Activated CD4-positive, alpha-beta T cell treated with anti-CD3 and anti-CD28 coated beads, Interleukin-2, amount 10 ng/mL, durations not matched to agents 7 days and 5 days (primary cell): ENCODE measurements around the gene BOD1L2. TPM values are rescaled to one million over a fixed set of nuclear protein-coding genes. Genes with fewer than 3 reads are reported as not detected.

Source experiments
- CTCF ChIA-PET: fragments of 350-600 bp; sonication (Branson Sonifier 250); formaldehyde crosslinking; loops from one replicate; lab custom pipeline; 2021; ENCODE audit warnings: antibody characterized with exemption; lab: Charles Lee
- POLR2A ChIA-PET: fragments of 350-600 bp; sonication (Branson Sonifier 250); formaldehyde crosslinking; loops from one replicate; lab custom pipeline; 2021; ENCODE audit warnings: antibody characterized with exemption; lab: Charles Lee
- DNase-seq: peaks from one replicate; pipeline ENCODE4 v3.0.0-alpha.2; 2020
- H3K27ac Mint-ChIP-seq: one replicate; pipeline ENCODE4 v1.8.0; 2021; ENCODE audit warnings: mild to moderate bottlenecking, moderate library complexity, mixed read lengths
- H3K27me3 Mint-ChIP-seq: one replicate; pipeline ENCODE4 v1.8.0; 2021; ENCODE audit warnings: mixed read lengths
- H3K36me3 Mint-ChIP-seq: one replicate; pipeline ENCODE4 v1.8.0; 2021; ENCODE audit warnings: low read depth, mixed read lengths
- H3K4me1 Mint-ChIP-seq: one replicate; pipeline ENCODE4 v1.8.0; 2021; ENCODE audit warnings: mixed read lengths
- H3K4me3 Mint-ChIP-seq: one replicate; pipeline ENCODE4 v1.8.0; 2021; ENCODE audit warnings: mild to moderate bottlenecking, moderate library complexity, mixed read lengths
- H3K9me3 Mint-ChIP-seq: one replicate; pipeline ENCODE4 v1.8.0; 2021; ENCODE audit warnings: mixed read lengths
- total RNA-seq, 2 experiments: library from RNA; stranded (reverse); gene quantifications; one replicate each; pipeline ENCODE4 v1.2.3, GENCODE V29; 2021

The BOD1L2 gene
- total RNA-seq: not detected

GRCh38 chr18:57146956-57147636, at the start of gene BOD1L2:
Gene BOD1L2, plus strand, starts transcription at chr18:57147087. Its CDS starts 226 bp downstream, at chr18:57147313.
- no peaks in the 10 kb centered on the region for H3K36me3 Mint-ChIP-seq
- no peaks in the 10 kb centered on the region for H3K4me1 Mint-ChIP-seq
- no peak within 1 kb of the TSS for H3K4me3 Mint-ChIP-seq
- no peak within 1 kb of the TSS for H3K27ac Mint-ChIP-seq
- no peaks in the 10 kb centered on the region for H3K9me3 Mint-ChIP-seq
- peaks cover 17% of the 10 kb centered on the region for H3K27me3 Mint-ChIP-seq
- ChIA-PET CTCF (no interaction called here), POLR2A (no interaction called here)
- DNase-seq: no peak

- no peak for DNase-seq
- Mint-ChIP-seq H3K9me3 (no peaks in the 10 kb centered on the region), H3K4me3 (no peak overlapping the region), H3K27me3 (peaks cover 4% of the 10 kb centered on the region), H3K36me3 (no peaks in the 10 kb centered on the region), H3K4me1 (no peaks in the 10 kb centered on the region), H3K27ac (no peak overlapping the region)
- ChIA-PET POLR2A (no interaction called here), CTCF (interaction anchor here (1.1 kb wide), 1 partner anchor 10 kb away, joined by 6 read pairs; no protein-coding TSS in a partner anchor)
Observed at GRCh38 chr18:57107140-57107832, 39.6 kb upstream of the BOD1L2 start.

- Mint-ChIP-seq H3K4me1 (no peaks in the 10 kb centered on the region), H3K9me3 (no peaks in the 10 kb centered on the region), H3K36me3 (no peaks in the 10 kb centered on the region), H3K27ac (no peak overlapping the region), H3K27me3 (no peaks in the 10 kb centered on the region), H3K4me3 (no peak overlapping the region)
- ChIA-PET CTCF (no interaction called here), POLR2A (no interaction called here)
- DNase-seq: no peak
Observed at GRCh38 chr18:57110290-57110689, 36.6 kb upstream of the BOD1L2 start.

GRCh38 chr18:57113799-57114420, 33.0 kb upstream of the BOD1L2 start:
- POLR2A ChIA-PET: no interaction called here
- no peaks in the 10 kb centered on the region for H3K9me3 Mint-ChIP-seq

GRCh38 chr18:57116598-57117132, 30.2 kb upstream of the BOD1L2 start:
- no peak for DNase-seq
- no peak overlapping the region for H3K27ac Mint-ChIP-seq
- H3K9me3 Mint-ChIP-seq: no peaks in the 10 kb centered on the region
- H3K4me1 Mint-ChIP-seq: no peaks in the 10 kb centered on the region
- peaks cover 8% of the 10 kb centered on the region for H3K27me3 Mint-ChIP-seq
- no peaks in the 10 kb centered on the region for H3K36me3 Mint-ChIP-seq
- ChIA-PET CTCF (interaction anchor here (1.0 kb wide), 1 partner anchor 10 kb away, joined by 6 read pairs; no protein-coding TSS in a partner anchor), POLR2A (no interaction called here)
- no peak overlapping the region for H3K4me3 Mint-ChIP-seq

More at GRCh38 chr18:57113799-57114420, 33.0 kb upstream of the BOD1L2 start:
- Mint-ChIP-seq H3K27ac (no peak overlapping the region), H3K27me3 (no peaks in the 10 kb centered on the region), H3K4me1 (no peaks in the 10 kb centered on the region), H3K4me3 (no peak overlapping the region), H3K36me3 (no peaks in the 10 kb centered on the region)
- DNase-seq: no peak
- CTCF ChIA-PET: no interaction called here

- no peak for DNase-seq
- no peaks in the 10 kb centered on the region for H3K9me3 Mint-ChIP-seq
- H3K4me3 Mint-ChIP-seq: no peak overlapping the region
- ChIA-PET CTCF (interaction anchor here (0.6 kb wide), 1 partner anchor 438 kb away, joined by 3 read pairs; no protein-coding TSS in a partner anchor), POLR2A (no interaction called here)
- H3K27me3 Mint-ChIP-seq: peaks cover 30% of the 10 kb centered on the region
- H3K27ac Mint-ChIP-seq: no peak overlapping the region
- H3K4me1 Mint-ChIP-seq: no peaks in the 10 kb centered on the region
- no peaks in the 10 kb centered on the region for H3K36me3 Mint-ChIP-seq
Observed at GRCh38 chr18:57121542-57122112, 25.3 kb upstream of the BOD1L2 start.

- POLR2A ChIA-PET: no interaction called here
- H3K27ac Mint-ChIP-seq: no peak overlapping the region
- H3K27me3 Mint-ChIP-seq: peaks cover 30% of the 10 kb centered on the region
- no peaks in the 10 kb centered on the region for H3K36me3 Mint-ChIP-seq
- no peak for DNase-seq
- no peaks in the 10 kb centered on the region for H3K4me1 Mint-ChIP-seq
- CTCF ChIA-PET: no interaction called here
- H3K9me3 Mint-ChIP-seq: no peaks in the 10 kb centered on the region
- H3K4me3 Mint-ChIP-seq: no peak overlapping the region
Observed at GRCh38 chr18:57122936-57123510, 23.9 kb upstream of the BOD1L2 start.

GRCh38 chr18:57125627-57126026, 21.3 kb upstream of the BOD1L2 start:
- no peaks in the 10 kb centered on the region for H3K9me3 Mint-ChIP-seq

GRCh38 chr18:57128220-57128932, 18.5 kb upstream of the BOD1L2 start:
- no peaks in the 10 kb centered on the region for H3K4me1 Mint-ChIP-seq
- H3K27me3 Mint-ChIP-seq: peaks cover 10% of the 10 kb centered on the region
- no peak for DNase-seq
- H3K27ac Mint-ChIP-seq: no peak overlapping the region
- CTCF ChIA-PET: no interaction called here
- H3K9me3 Mint-ChIP-seq: no peaks in the 10 kb centered on the region
- no peak overlapping the region for H3K4me3 Mint-ChIP-seq
- POLR2A ChIA-PET: no interaction called here
- H3K36me3 Mint-ChIP-seq: no peaks in the 10 kb centered on the region

More at GRCh38 chr18:57125627-57126026, 21.3 kb upstream of the BOD1L2 start:
- no peaks in the 10 kb centered on the region for H3K4me1 Mint-ChIP-seq
- H3K27ac Mint-ChIP-seq: no peak overlapping the region
- POLR2A ChIA-PET: no interaction called here
- H3K36me3 Mint-ChIP-seq: no peaks in the 10 kb centered on the region
- no peak overlapping the region for H3K4me3 Mint-ChIP-seq
- no peak for DNase-seq
- CTCF ChIA-PET: no interaction called here
- peaks cover 29% of the 10 kb centered on the region for H3K27me3 Mint-ChIP-seq

GRCh38 chr18:57131101-57131500, 15.8 kb upstream of the BOD1L2 start:
- ChIA-PET POLR2A (no interaction called here), CTCF (no interaction called here)
- Mint-ChIP-seq H3K27ac (no peak overlapping the region), H3K9me3 (no peaks in the 10 kb centered on the region), H3K4me1 (no peaks in the 10 kb centered on the region), H3K27me3 (peaks cover 6% of the 10 kb centered on the region), H3K36me3 (no peaks in the 10 kb centered on the region), H3K4me3 (no peak overlapping the region)
- no peak for DNase-seq

- ChIA-PET POLR2A (no interaction called here), CTCF (no interaction called here)
- no peak overlapping the region for H3K27ac Mint-ChIP-seq
- no peaks in the 10 kb centered on the region for H3K4me1 Mint-ChIP-seq
- H3K4me3 Mint-ChIP-seq: no peak overlapping the region
- no peaks in the 10 kb centered on the region for H3K9me3 Mint-ChIP-seq
- H3K27me3 Mint-ChIP-seq: no peaks in the 10 kb centered on the region
- DNase-seq: no peak
- no peaks in the 10 kb centered on the region for H3K36me3 Mint-ChIP-seq
Observed at GRCh38 chr18:57131782-57132181, 15.1 kb upstream of the BOD1L2 start.

GRCh38 chr18:57134618-57135135, 12.2 kb upstream of the BOD1L2 start:
- no peaks in the 10 kb centered on the region for H3K4me1 Mint-ChIP-seq
- ChIA-PET CTCF (interaction anchor here (1.5 kb wide), 1 partner anchor 15 kb away, joined by 3 read pairs; no protein-coding TSS in a partner anchor), POLR2A (no interaction called here)
- H3K9me3 Mint-ChIP-seq: no peaks in the 10 kb centered on the region
- no peaks in the 10 kb centered on the region for H3K36me3 Mint-ChIP-seq
- H3K4me3 Mint-ChIP-seq: no peak overlapping the region
- H3K27me3 Mint-ChIP-seq: no peaks in the 10 kb centered on the region
- DNase-seq: no peak
- H3K27ac Mint-ChIP-seq: no peak overlapping the region
